ENCODE data around the gene IGSF9.

- TF ChIP-seq, protein P1, sequence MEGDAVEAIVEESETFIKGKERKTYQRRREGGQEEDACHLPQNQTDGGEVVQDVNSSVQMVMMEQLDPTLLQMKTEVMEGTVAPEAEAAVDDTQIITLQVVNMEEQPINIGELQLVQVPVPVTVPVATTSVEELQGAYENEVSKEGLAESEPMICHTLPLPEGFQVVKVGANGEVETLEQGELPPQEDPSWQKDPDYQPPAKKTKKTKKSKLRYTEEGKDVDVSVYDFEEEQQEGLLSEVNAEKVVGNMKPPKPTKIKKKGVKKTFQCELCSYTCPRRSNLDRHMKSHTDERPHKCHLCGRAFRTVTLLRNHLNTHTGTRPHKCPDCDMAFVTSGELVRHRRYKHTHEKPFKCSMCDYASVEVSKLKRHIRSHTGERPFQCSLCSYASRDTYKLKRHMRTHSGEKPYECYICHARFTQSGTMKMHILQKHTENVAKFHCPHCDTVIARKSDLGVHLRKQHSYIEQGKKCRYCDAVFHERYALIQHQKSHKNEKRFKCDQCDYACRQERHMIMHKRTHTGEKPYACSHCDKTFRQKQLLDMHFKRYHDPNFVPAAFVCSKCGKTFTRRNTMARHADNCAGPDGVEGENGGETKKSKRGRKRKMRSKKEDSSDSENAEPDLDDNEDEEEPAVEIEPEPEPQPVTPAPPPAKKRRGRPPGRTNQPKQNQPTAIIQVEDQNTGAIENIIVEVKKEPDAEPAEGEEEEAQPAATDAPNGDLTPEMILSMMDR (IDR thresholded peaks at IDR 0.05; ENCODE audit: low read depth, low read length), result no peak
- no peak for TF ChIP-seq EZH2phosphoT487 (IDR thresholded peaks at IDR 0.05; ENCODE audit: low read depth)
These were observed 47.5 kb downstream of the IGSF9 start for GRCh38 chr1:159897962-159898361.
